Panc1 (cell line): ENCODE results near the gene CREBRF.

Experiments used
- POLR2AphosphoS5 ChIP-seq: IDR thresholded peaks from 2 replicates; pipeline ENCODE4 v1.6.1; 2012; ENCODE audit warnings: mild to moderate bottlenecking, low read depth, low read length, moderate library complexity
- SIN3A ChIP-seq: IDR thresholded peaks from 2 replicates; pipeline ENCODE4 v1.6.1; 2012; ENCODE audit warnings: low read depth, mild to moderate bottlenecking, low read length, moderate library complexity, borderline replicate concordance; ENCODE audit not compliant: insufficient read depth
- TCF7L2 ChIP-seq: IDR thresholded peaks from 2 replicates; pipeline ENCODE4 v1.6.1; 2011; ENCODE audit warnings: mild to moderate bottlenecking, low read depth, low read length, inconsistent platforms
- TF ChIP-seq, protein P1 (sequence below): fragments of 450-650 bp; IDR thresholded peaks from 2 replicates; pipeline ENCODE4 v1.5.1; 2017; ENCODE audit warnings: mild to moderate bottlenecking
- TF ChIP-seq, protein P2 (sequence below), 2 experiments: IDR thresholded peaks; 2 replicates each; pipeline ENCODE4 v1.6.1; 2011 to 2012; ENCODE audit warnings: low read depth in 2 of 2, control low read depth in 1 of 2, low read length in 1 of 2, mild to moderate bottlenecking in 1 of 2, moderate library complexity in 1 of 2; ENCODE audit not compliant: insufficient read depth in 1 of 2

DNA sequence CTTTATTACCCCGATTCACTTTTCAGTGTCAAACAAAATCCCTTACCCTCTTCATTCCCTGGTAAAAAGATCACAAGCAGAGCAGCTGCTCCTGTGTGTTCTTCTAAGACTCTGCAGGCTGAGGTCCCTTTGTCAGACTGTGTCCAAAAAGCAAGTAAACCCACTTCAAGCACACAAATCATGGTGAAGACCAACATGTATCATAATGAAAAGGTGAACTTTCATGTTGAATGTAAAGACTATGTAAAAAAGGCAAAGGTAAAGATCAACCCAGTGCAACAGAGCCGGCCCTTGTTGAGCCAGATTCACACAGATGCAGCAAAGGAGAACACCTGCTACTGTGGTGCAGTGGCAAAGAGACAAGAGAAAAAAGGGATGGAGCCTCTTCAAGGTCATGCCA lies 34.5 kb downstream of the CREBRF start:
- TF ChIP-seq, protein P1, sequence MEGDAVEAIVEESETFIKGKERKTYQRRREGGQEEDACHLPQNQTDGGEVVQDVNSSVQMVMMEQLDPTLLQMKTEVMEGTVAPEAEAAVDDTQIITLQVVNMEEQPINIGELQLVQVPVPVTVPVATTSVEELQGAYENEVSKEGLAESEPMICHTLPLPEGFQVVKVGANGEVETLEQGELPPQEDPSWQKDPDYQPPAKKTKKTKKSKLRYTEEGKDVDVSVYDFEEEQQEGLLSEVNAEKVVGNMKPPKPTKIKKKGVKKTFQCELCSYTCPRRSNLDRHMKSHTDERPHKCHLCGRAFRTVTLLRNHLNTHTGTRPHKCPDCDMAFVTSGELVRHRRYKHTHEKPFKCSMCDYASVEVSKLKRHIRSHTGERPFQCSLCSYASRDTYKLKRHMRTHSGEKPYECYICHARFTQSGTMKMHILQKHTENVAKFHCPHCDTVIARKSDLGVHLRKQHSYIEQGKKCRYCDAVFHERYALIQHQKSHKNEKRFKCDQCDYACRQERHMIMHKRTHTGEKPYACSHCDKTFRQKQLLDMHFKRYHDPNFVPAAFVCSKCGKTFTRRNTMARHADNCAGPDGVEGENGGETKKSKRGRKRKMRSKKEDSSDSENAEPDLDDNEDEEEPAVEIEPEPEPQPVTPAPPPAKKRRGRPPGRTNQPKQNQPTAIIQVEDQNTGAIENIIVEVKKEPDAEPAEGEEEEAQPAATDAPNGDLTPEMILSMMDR: no peak
- no peak for TF ChIP-seq POLR2AphosphoS5
- no peak for TF ChIP-seq SIN3A
- TF ChIP-seq, protein P2, sequence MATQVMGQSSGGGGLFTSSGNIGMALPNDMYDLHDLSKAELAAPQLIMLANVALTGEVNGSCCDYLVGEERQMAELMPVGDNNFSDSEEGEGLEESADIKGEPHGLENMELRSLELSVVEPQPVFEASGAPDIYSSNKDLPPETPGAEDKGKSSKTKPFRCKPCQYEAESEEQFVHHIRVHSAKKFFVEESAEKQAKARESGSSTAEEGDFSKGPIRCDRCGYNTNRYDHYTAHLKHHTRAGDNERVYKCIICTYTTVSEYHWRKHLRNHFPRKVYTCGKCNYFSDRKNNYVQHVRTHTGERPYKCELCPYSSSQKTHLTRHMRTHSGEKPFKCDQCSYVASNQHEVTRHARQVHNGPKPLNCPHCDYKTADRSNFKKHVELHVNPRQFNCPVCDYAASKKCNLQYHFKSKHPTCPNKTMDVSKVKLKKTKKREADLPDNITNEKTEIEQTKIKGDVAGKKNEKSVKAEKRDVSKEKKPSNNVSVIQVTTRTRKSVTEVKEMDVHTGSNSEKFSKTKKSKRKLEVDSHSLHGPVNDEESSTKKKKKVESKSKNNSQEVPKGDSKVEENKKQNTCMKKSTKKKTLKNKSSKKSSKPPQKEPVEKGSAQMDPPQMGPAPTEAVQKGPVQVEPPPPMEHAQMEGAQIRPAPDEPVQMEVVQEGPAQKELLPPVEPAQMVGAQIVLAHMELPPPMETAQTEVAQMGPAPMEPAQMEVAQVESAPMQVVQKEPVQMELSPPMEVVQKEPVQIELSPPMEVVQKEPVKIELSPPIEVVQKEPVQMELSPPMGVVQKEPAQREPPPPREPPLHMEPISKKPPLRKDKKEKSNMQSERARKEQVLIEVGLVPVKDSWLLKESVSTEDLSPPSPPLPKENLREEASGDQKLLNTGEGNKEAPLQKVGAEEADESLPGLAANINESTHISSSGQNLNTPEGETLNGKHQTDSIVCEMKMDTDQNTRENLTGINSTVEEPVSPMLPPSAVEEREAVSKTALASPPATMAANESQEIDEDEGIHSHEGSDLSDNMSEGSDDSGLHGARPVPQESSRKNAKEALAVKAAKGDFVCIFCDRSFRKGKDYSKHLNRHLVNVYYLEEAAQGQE (IDR thresholded peaks at IDR 0.05; ENCODE audit: insufficient read depth in 1 of 2, low read depth in 2 of 2, low read length in 1 of 2): no peak
- TF ChIP-seq TCF7L2: no peak
